GM23248 (cell line): ENCODE data around the gene SAMMSON.

ENCODE experiments used
- EZH2 ChIP-seq: fragments of 200-600 bp; sonication (generic); IDR thresholded peaks from 2 replicates; pipeline ENCODE4 v1.6.1; 2018; ENCODE audit warnings: antibody characterized with exemption, mild to moderate bottlenecking; ENCODE audit not compliant: insufficient read depth, poor library complexity, severe bottlenecking
- EZH2phosphoT487 ChIP-seq: fragments of 200-600 bp; sonication (generic); IDR thresholded peaks from 2 replicates; pipeline ENCODE4 v1.6.1; 2018; ENCODE audit warnings: antibody characterized with exemption, moderate library complexity, mild to moderate bottlenecking, low read depth; ENCODE audit not compliant: insufficient read depth

DNA sequence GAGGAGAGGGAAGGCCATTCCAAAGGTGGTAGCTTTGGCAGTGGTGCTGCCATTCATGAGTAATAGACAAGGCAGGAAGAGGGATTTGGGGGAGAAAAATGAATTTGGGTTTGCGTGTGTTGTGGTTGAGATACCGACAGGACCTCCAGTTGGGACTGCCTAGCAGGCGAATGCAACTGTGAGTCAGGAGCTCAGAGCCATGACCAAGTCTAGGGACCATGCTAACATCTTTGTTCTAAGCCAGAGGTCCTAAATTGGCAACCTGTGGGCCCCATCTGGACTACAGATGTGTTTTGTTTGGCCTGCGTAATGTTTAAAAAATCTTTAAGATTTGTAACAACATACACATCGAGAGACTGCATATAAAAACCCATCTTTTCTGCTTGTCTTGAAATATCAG lies 61.6 kb downstream of the SAMMSON start:
- TF ChIP-seq EZH2phosphoT487 (no peak), EZH2 (no peak)
